ENCODE results near the gene DCDC2.
"Not testable (repeated sequence)": the region's sequence is repeated elsewhere in the genome, so short reads cannot be mapped to it uniquely, and the experiment has no call there.

GRCh38 chr6:24241779-24242178 lies 116.1 kb downstream of the DCDC2 start:
- TF ChIP-seq, protein P1, sequence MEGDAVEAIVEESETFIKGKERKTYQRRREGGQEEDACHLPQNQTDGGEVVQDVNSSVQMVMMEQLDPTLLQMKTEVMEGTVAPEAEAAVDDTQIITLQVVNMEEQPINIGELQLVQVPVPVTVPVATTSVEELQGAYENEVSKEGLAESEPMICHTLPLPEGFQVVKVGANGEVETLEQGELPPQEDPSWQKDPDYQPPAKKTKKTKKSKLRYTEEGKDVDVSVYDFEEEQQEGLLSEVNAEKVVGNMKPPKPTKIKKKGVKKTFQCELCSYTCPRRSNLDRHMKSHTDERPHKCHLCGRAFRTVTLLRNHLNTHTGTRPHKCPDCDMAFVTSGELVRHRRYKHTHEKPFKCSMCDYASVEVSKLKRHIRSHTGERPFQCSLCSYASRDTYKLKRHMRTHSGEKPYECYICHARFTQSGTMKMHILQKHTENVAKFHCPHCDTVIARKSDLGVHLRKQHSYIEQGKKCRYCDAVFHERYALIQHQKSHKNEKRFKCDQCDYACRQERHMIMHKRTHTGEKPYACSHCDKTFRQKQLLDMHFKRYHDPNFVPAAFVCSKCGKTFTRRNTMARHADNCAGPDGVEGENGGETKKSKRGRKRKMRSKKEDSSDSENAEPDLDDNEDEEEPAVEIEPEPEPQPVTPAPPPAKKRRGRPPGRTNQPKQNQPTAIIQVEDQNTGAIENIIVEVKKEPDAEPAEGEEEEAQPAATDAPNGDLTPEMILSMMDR (IDR thresholded peaks at IDR 0.05): not testable (repeated sequence)
- not testable (repeated sequence) for TF ChIP-seq POLR2A, POLR2AphosphoS5 (IDR thresholded peaks at IDR 0.05)
